SK-N-SH treated with all-trans-retinoic acid at 6 μM for 48 hours (cell line): ENCODE data around the gene FSD1L.

Experiments used
- ATAC-seq: fragments of 200-7000 bp; cut with Tn5 transposase; 3 replicates; pipeline ENCODE4 v1.9.1; 2020; ENCODE audit warnings: mild to moderate bottlenecking, moderate library complexity
- ARNTL ChIP-seq: fragments of 450-650 bp; formaldehyde crosslinking; IDR thresholded peaks from 2 replicates; pipeline ENCODE4 v1.5.0; 2020; ENCODE audit warnings: low read depth, mild to moderate bottlenecking, moderate library complexity, borderline replicate concordance
- BACH2 ChIP-seq: fragments of 250-450 bp; sonication (Bioruptor Pico); IDR thresholded peaks from 2 replicates; pipeline ENCODE4 v1.9.0; 2021; ENCODE audit warnings: mild to moderate bottlenecking, borderline replicate concordance
- CREB5 ChIP-seq: fragments of 250-450 bp; sonication (Bioruptor Pico); IDR thresholded peaks from 2 replicates; pipeline ENCODE4 v1.5.1; 2020; ENCODE audit warnings: low read depth, mild to moderate bottlenecking, moderate library complexity
- CSDC2 ChIP-seq: fragments of 250-450 bp; sonication (Bioruptor Pico); IDR thresholded peaks from 2 replicates; pipeline ENCODE4 v1.5.0; 2020; ENCODE audit warnings: mild to moderate bottlenecking, moderate library complexity
- CSRNP3 ChIP-seq: fragments of 250-450 bp; sonication (Bioruptor Pico); IDR thresholded peaks from 2 replicates; pipeline ENCODE4 v1.5.1; 2021; ENCODE audit warnings: mild to moderate bottlenecking, moderate library complexity
- ESRRG ChIP-seq: fragments of 250-450 bp; sonication (Bioruptor Pico); IDR thresholded peaks from 2 replicates; pipeline ENCODE4 v1.6.1; 2021; ENCODE audit warnings: mild to moderate bottlenecking
- GLIS3 ChIP-seq: fragments of 250-450 bp; sonication (Bioruptor Pico); IDR thresholded peaks from 2 replicates; pipeline ENCODE4 v1.5.0; 2020; ENCODE audit warnings: mild to moderate bottlenecking, moderate library complexity
- ISL1 ChIP-seq: fragments of 250-450 bp; sonication (Bioruptor Pico); IDR thresholded peaks from 2 replicates; pipeline ENCODE4 v2.1.2; 2022; ENCODE audit warnings: mild to moderate bottlenecking, moderate library complexity
- OSR1 ChIP-seq: fragments of 250-450 bp; sonication (Bioruptor Pico); IDR thresholded peaks from 2 replicates; pipeline ENCODE4 v1.8.0; 2022; ENCODE audit warnings: moderate library complexity, mild to moderate bottlenecking, inconsistent platforms
- PATZ1 ChIP-seq: fragments of 250-450 bp; sonication (Bioruptor Pico); IDR thresholded peaks from 2 replicates; pipeline ENCODE4 v1.8.0; 2020; ENCODE audit warnings: mild to moderate bottlenecking, moderate library complexity, borderline replicate concordance
- POU6F1 ChIP-seq: fragments of 250-450 bp; sonication (Bioruptor Pico); IDR thresholded peaks from 2 replicates; pipeline ENCODE4 v1.8.0; 2021; ENCODE audit warnings: low read depth, mild to moderate bottlenecking, moderate library complexity, borderline replicate concordance
- PPARA ChIP-seq: fragments of 250-450 bp; sonication (Bioruptor Pico); IDR thresholded peaks from 2 replicates; pipeline ENCODE4 v1.5.0; 2020; ENCODE audit warnings: mild to moderate bottlenecking, borderline replicate concordance
- RARB ChIP-seq: fragments of 250-450 bp; sonication (Bioruptor Pico); IDR thresholded peaks from 2 replicates; pipeline ENCODE4 v1.8.0; 2021; ENCODE audit warnings: mild to moderate bottlenecking, moderate library complexity
- SNAI2 ChIP-seq: fragments of 250-450 bp; sonication (Bioruptor Pico); IDR thresholded peaks from 2 replicates; pipeline ENCODE4 v1.5.0; 2020; ENCODE audit warnings: mild to moderate bottlenecking, moderate library complexity
- TCF4 ChIP-seq: fragments of 250-450 bp; sonication (Bioruptor Pico); IDR thresholded peaks from 2 replicates; pipeline ENCODE4 v1.8.0; 2021; ENCODE audit warnings: mild to moderate bottlenecking, moderate library complexity, borderline replicate concordance
- TOX ChIP-seq: fragments of 250-450 bp; sonication (Bioruptor Pico); IDR thresholded peaks from 2 replicates; pipeline ENCODE4 v1.8.0; 2021; ENCODE audit warnings: mild to moderate bottlenecking, moderate library complexity, borderline replicate concordance
- TSHZ2 ChIP-seq: fragments of 250-450 bp; sonication (Bioruptor Pico); IDR thresholded peaks from 2 replicates; pipeline ENCODE4 v1.5.0; 2020; ENCODE audit warnings: mild to moderate bottlenecking, moderate library complexity
- ZC3H10 ChIP-seq: fragments of 250-450 bp; sonication (Bioruptor Pico); IDR thresholded peaks from 2 replicates; pipeline ENCODE4 v1.5.1; 2021; ENCODE audit warnings: mild to moderate bottlenecking, moderate library complexity
- ZFP3 ChIP-seq: fragments of 250-450 bp; sonication (Bioruptor Pico); IDR thresholded peaks from 2 replicates; pipeline ENCODE4 v1.5.0; 2020; ENCODE audit warnings: mild to moderate bottlenecking, moderate library complexity
- ZFP30 ChIP-seq: fragments of 450-650 bp; formaldehyde crosslinking; IDR thresholded peaks from 2 replicates; pipeline ENCODE4 v1.5.0; 2022; ENCODE audit warnings: mild to moderate bottlenecking, moderate library complexity
- ZNF565 ChIP-seq: fragments of 450-650 bp; formaldehyde crosslinking; conservative IDR thresholded peaks from 2 replicates; pipeline ENCODE4 v1.5.0; 2020; ENCODE audit warnings: low read depth, mild to moderate bottlenecking, moderate library complexity
- ZNF8 ChIP-seq: fragments of 450-650 bp; formaldehyde crosslinking; IDR thresholded peaks from 2 replicates; pipeline ENCODE4 v1.5.0; 2020; ENCODE audit warnings: mild to moderate bottlenecking, moderate library complexity

FSD1L gene

GRCh38 chr9:105438141-105438806, 9.6 kb upstream of the FSD1L start:
- ATAC-seq, result no peak
- TF ChIP-seq TSHZ2 (CRISPR knock-in tag) (no peak), PATZ1 (CRISPR knock-in tag) (no peak), TCF4 (CRISPR knock-in tag) (no peak), PPARA (CRISPR knock-in tag) (no peak), ZFP3 (CRISPR knock-in tag) (no peak), TOX (no peak), POU6F1 (CRISPR knock-in tag) (no peak), ZC3H10 (no peak), BACH2 (CRISPR knock-in tag) (no peak), OSR1 (CRISPR knock-in tag) (no peak), CSRNP3 (CRISPR knock-in tag) (no peak), CREB5 (no peak), ZNF8 (CRISPR knock-in tag) (no peak), ESRRG (CRISPR knock-in tag) (no peak), SNAI2 (no peak), ISL1 (CRISPR knock-in tag) (no peak), ZFP30 (CRISPR knock-in tag) (no peak), GLIS3 (CRISPR knock-in tag) (no peak)

- no peak for ATAC-seq
- TF ChIP-seq SNAI2, result no peak
- no peak for TF ChIP-seq CREB5
- TF ChIP-seq OSR1 (CRISPR knock-in tag), result no peak
- no peak for TF ChIP-seq CSDC2 (CRISPR knock-in tag)
- TF ChIP-seq ZC3H10, result no peak
- TF ChIP-seq BACH2 (CRISPR knock-in tag), result no peak
- no peak for TF ChIP-seq GLIS3 (CRISPR knock-in tag)
- TF ChIP-seq ZFP3 (CRISPR knock-in tag), result no peak
- no peak for TF ChIP-seq PATZ1 (CRISPR knock-in tag)
- TF ChIP-seq ZNF565, result no peak
- TF ChIP-seq PPARA (CRISPR knock-in tag), result no peak
- TF ChIP-seq TCF4 (CRISPR knock-in tag), result no peak
- no peak for TF ChIP-seq RARB (CRISPR knock-in tag)
- no peak for TF ChIP-seq ESRRG (CRISPR knock-in tag)
- no peak for TF ChIP-seq ARNTL (CRISPR knock-in tag)
- no peak for TF ChIP-seq ZNF8 (CRISPR knock-in tag)
- TF ChIP-seq ZFP30 (CRISPR knock-in tag), result no peak
- TF ChIP-seq TSHZ2 (CRISPR knock-in tag), result no peak
These were observed 8.4 kb upstream of the FSD1L start for GRCh38 chr9:105439428-105439827.
